HepG2 (cell line): Measurements from ENCODE around the gene SHROOM1. TPM values are rescaled to one million over a fixed set of nuclear protein-coding genes. Genes with fewer than 3 reads are reported as not detected.

Experiments
- ATF5 ChIP-seq: sonication (generic); formaldehyde crosslinking; IDR thresholded peaks from 2 replicates; pipeline ENCODE4 v1.4.0; 2020; ENCODE audit warnings: mild to moderate bottlenecking, low read depth, missing genetic modification reagents
- HIC2 ChIP-seq: sonication (generic); formaldehyde crosslinking; IDR thresholded peaks from 2 replicates; pipeline ENCODE4 v1.9.0; 2022; ENCODE audit warnings: low read depth, missing genetic modification reagents
- HNF1A ChIP-seq, 2 experiments: sonication (generic) in 1 of 2; formaldehyde crosslinking in 1 of 2; IDR thresholded peaks; 2 replicates each; pipeline versions ENCODE4 v1.4.0 to v1.6.1; 2016 to 2020; ENCODE audit warnings: borderline replicate concordance in 1 of 2, low read depth in 1 of 2, mild to moderate bottlenecking in 1 of 2, missing genetic modification reagents in 1 of 2
- MIXL1 ChIP-seq: IDR thresholded peaks from 2 replicates; pipeline ENCODE4 v1.6.1; 2016
- MLX ChIP-seq: IDR thresholded peaks from 2 replicates; pipeline ENCODE4 v1.6.1; 2016
- NFE2 ChIP-seq: sonication (generic); formaldehyde crosslinking; IDR thresholded peaks from 2 replicates; pipeline ENCODE4 v1.4.0; 2020; ENCODE audit warnings: missing genetic modification reagents
- NFKBIZ ChIP-seq: IDR thresholded peaks from 2 replicates; pipeline ENCODE4 v1.6.1; 2018; ENCODE audit warnings: missing genetic modification reagents, missing compliant biosample characterization
- PRDM10 ChIP-seq: sonication (generic); formaldehyde crosslinking; IDR thresholded peaks from 2 replicates; pipeline ENCODE4 v1.4.0; 2020; ENCODE audit warnings: low read depth, missing genetic modification reagents
- RNF2 ChIP-seq: fragments of 450-650 bp; conservative IDR thresholded peaks from 2 replicates; pipeline ENCODE4 v1.6.1; 2016; ENCODE audit warnings: low read depth
- ZBTB34 ChIP-seq: sonication (generic); formaldehyde crosslinking; IDR thresholded peaks from 2 replicates; pipeline ENCODE4 v1.8.0; 2022; ENCODE audit warnings: mild to moderate bottlenecking, missing genetic modification reagents
- ZNF143 ChIP-seq: sonication (generic); formaldehyde crosslinking; IDR thresholded peaks from 2 replicates; pipeline ENCODE4 v1.4.0; 2020; ENCODE audit warnings: missing genetic modification reagents
- ZNF546 ChIP-seq: sonication (generic); formaldehyde crosslinking; conservative IDR thresholded peaks from 2 replicates; pipeline ENCODE4 v1.8.1; 2023; ENCODE audit warnings: mild to moderate bottlenecking, missing genetic modification reagents
- ZNF589 ChIP-seq: sonication (generic); formaldehyde crosslinking; conservative IDR thresholded peaks from 2 replicates; pipeline ENCODE4 v1.8.0; 2022; ENCODE audit warnings: mild to moderate bottlenecking, moderate library complexity, missing genetic modification reagents
- polyA plus RNA-seq, 8 experiments: library from polyadenylated mRNA; depleted of rRNA in 3 of 8; stranded (reverse) in 7 of 8; unstranded in 1 of 8; fragments of >200 nt; fragmentation: Illumina TruSeq in 4 of 8; extraction: Trizol in 4 of 8; gene quantifications; 2 replicates each; pipeline versions ENCODE4 v1.2.1 to v1.2.3, GENCODE V29; 2011 to 2016; ENCODE audit warnings: low read depth in 4 of 8, missing spikeins in 1 of 8, mixed read lengths in 1 of 8; ENCODE audit not compliant: insufficient read depth in 1 of 8
- total RNA-seq, 5 experiments: library from RNA; depleted of rRNA; stranded (reverse); fragments of >200 nt; fragmentation: Illumina TruSeq; extraction: Trizol; gene quantifications; 2 replicates each; pipeline ENCODE4 v1.2.3, GENCODE V29; 2016; ENCODE audit warnings: low read depth in 1 of 5

Gene SHROOM1
- total and polyA plus RNA-seq, 2 of the 13 experiments (the other 11 are each of a cell fraction or from before 2014, with no cell fraction given) = 18.2 to 25.7 TPM

- TF ChIP-seq ATF5 (no peak), MLX (CRISPR knock-in tag) (no peak), ZNF143 (peak; percentile 58; the same call in 1 of the 2 replicates), ZBTB34 (CRISPR knock-in tag) (peak; percentile 79; the same call in 1 of the 2 replicates), HNF1A (IDR thresholded peaks at IDR 0.05; ENCODE audit: low read depth) (peak; percentile 42; the same call in 1 of the 2 replicates), HNF1A (CRISPR knock-in tag; IDR thresholded peaks at IDR 0.05; ENCODE audit: borderline replicate concordance) (peak; percentile 48; the same call in 1 of the 2 replicates), RNF2 (no peak), ZNF589 (CRISPR knock-in tag) (peak; percentile 82), HIC2 (CRISPR knock-in tag) (0 out of 2 replicates have a peak, but pooled peaks have one; percentile 31), NFKBIZ (CRISPR knock-in tag) (0 out of 2 replicates have a peak, but pooled peaks have one; percentile 14), NFE2 (no peak), ZNF546 (peak; percentile 68; the same call in 1 of the 2 replicates), MIXL1 (peak; percentile 10; the same call in 1 of the 2 replicates), PRDM10 (peak; percentile 100)
Observed at GRCh38 chr5:132866342-132867045, 36.0 kb upstream of the SHROOM1 start, which contains the start of the genes GDF9 and UQCRQ (continued).
